ENCODE data around the gene WWP2.
"Not testable (repeated sequence)": the region's sequence is repeated elsewhere in the genome, so short reads cannot be mapped to it uniquely, and the experiment has no call there.

The WWP2 gene

DNA sequence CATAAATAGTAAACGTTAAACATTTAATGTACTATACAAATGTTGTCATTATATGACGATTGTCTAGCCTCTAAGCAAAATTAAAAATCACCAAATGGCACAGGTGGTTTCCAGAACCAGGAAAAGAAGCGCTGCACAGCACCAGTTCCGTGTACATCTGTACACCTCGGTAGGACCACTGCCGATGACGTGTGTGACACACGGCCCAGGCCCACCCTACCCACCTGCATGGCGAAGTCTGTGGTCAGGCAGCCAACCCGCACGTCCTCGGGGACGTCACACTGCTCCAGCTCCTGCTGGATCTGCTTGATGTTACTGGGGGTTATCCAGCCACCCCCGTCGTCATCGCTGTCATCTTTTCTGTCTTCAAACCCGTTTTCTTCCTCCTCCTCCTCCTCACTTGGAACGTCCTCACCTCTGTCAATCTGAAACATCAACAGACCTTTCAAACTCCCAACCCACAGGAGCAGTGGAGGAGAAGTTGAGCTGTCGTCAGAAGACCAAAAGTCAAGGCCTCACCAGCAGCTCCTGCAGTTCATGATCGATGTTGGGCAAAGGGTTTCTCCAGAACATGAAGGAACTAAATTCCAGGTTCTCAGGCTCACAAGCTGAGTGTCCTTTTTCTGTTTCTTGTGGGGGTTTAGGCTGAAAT, 13.3 kb upstream of the WWP2 start:
- H3K36me3 ChIP-seq (ENCODE audit: control insufficient read depth, insufficient read depth, low read length): peaks cover 21% of the 10 kb centered on the region
- no peak overlapping the region for H3K23ac ChIP-seq (ENCODE audit: low read length)
- H2BK120ac ChIP-seq (ENCODE audit: low read depth, low read length): no peak overlapping the region
- H3K4me2 ChIP-seq (ENCODE audit: low read length): no peak overlapping the region
- no peak overlapping the region for H3K4me3 ChIP-seq (ENCODE audit: low read length)
- H3K56ac ChIP-seq (ENCODE audit: low read length): no peak overlapping the region
- no peak overlapping the region for H3K4ac ChIP-seq (ENCODE audit: low read depth, low read length)
- no peak overlapping the region for H2AK5ac ChIP-seq (ENCODE audit: low read length)
- H3K27me3 ChIP-seq (ENCODE audit: insufficient read depth, low read length, poor library complexity): no peaks in the 10 kb centered on the region
- H2BK15ac ChIP-seq (replicated peaks; ENCODE audit: low read depth): no peak overlapping the region
- no peak overlapping the region for H4K5ac ChIP-seq (ENCODE audit: low read length)
- peaks cover 21% of the 10 kb centered on the region for H3K79me2 ChIP-seq (ENCODE audit: control insufficient read depth, insufficient read depth, low read length)
- H3K27ac ChIP-seq (ENCODE audit: low read depth, low read length): no peak overlapping the region
- no peak overlapping the region for H4K8ac ChIP-seq (ENCODE audit: low read depth, low read length)
- no peak overlapping the region for H3K9ac ChIP-seq (ENCODE audit: low read length)
- peaks cover 6% of the 10 kb centered on the region for H3K79me1 ChIP-seq (ENCODE audit: low read length)
- no peak overlapping the region for H2BK5ac ChIP-seq (ENCODE audit: low read length)
- H3K4me1 ChIP-seq (ENCODE audit: control insufficient read depth, low read depth, low read length): peaks cover 2% of the 10 kb centered on the region
- no peak overlapping the region for H3K18ac ChIP-seq (ENCODE audit: low read length)
- WGBS (ENCODE audit: extremely low coverage, insufficient coverage, low lambda C conversion rate): no CpG with 5 or more reads among the region's 20 CpGs
- no peak for DNase-seq

DNA sequence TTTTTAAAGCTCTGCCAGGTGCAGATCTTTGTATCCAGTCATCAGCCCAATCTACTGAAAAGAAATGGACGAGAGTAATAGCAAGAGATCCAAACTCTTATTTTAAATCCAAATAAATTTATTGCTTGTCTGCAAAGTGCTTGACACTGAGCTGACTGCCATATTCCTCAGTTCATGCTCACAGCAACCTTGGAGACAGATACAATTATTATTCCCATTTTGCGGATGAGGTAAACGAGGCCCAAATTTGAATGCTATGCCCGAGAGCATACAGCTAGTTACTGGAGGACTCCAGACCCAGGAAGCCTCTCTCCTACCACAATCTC, 8.0 kb upstream of the WWP2 start:
- peak overlapping the region; percentile 20 for H2AK5ac ChIP-seq (ENCODE audit: low read length)
- no peak overlapping the region for H3K23ac ChIP-seq (ENCODE audit: low read length)
- H2BK5ac ChIP-seq (ENCODE audit: low read length): no peak overlapping the region
- no peak overlapping the region for H3K27ac ChIP-seq (ENCODE audit: low read depth, low read length)
- H3K4me3 ChIP-seq (ENCODE audit: low read length): peak overlapping the region; percentile 65
- no peaks in the 10 kb centered on the region for H3K79me1 ChIP-seq (ENCODE audit: low read length)
- no peak overlapping the region for H3K4ac ChIP-seq (ENCODE audit: low read depth, low read length)
- peak overlapping the region; percentile 47 for H4K5ac ChIP-seq (ENCODE audit: low read length)
- H3K36me3 ChIP-seq (ENCODE audit: control insufficient read depth, insufficient read depth, low read length): peaks cover 4% of the 10 kb centered on the region
- H2BK120ac ChIP-seq (ENCODE audit: low read depth, low read length): no peak overlapping the region
- DNase-seq: no peak
- no peak overlapping the region for H3K18ac ChIP-seq (ENCODE audit: low read length)
- peak overlapping the region; percentile 92 for H3K56ac ChIP-seq (ENCODE audit: low read length)
- H3K4me1 ChIP-seq (ENCODE audit: control insufficient read depth, low read depth, low read length): peaks cover 2% of the 10 kb centered on the region
- peak overlapping the region; percentile 82 for H3K9ac ChIP-seq (ENCODE audit: low read length)
- no peaks in the 10 kb centered on the region for H3K27me3 ChIP-seq (ENCODE audit: insufficient read depth, low read length, poor library complexity)
- no peak overlapping the region for H4K8ac ChIP-seq (ENCODE audit: low read depth, low read length)
- no CpG with 5 or more reads among the region's 4 CpGs for WGBS (ENCODE audit: extremely low coverage, insufficient coverage, low lambda C conversion rate)
- no peak overlapping the region for H2BK15ac ChIP-seq (replicated peaks; ENCODE audit: low read depth)
- peak overlapping the region; percentile 82 for H3K4me2 ChIP-seq (ENCODE audit: low read length)
- peaks cover 30% of the 10 kb centered on the region for H3K79me2 ChIP-seq (ENCODE audit: control insufficient read depth, insufficient read depth, low read length)

DNA sequence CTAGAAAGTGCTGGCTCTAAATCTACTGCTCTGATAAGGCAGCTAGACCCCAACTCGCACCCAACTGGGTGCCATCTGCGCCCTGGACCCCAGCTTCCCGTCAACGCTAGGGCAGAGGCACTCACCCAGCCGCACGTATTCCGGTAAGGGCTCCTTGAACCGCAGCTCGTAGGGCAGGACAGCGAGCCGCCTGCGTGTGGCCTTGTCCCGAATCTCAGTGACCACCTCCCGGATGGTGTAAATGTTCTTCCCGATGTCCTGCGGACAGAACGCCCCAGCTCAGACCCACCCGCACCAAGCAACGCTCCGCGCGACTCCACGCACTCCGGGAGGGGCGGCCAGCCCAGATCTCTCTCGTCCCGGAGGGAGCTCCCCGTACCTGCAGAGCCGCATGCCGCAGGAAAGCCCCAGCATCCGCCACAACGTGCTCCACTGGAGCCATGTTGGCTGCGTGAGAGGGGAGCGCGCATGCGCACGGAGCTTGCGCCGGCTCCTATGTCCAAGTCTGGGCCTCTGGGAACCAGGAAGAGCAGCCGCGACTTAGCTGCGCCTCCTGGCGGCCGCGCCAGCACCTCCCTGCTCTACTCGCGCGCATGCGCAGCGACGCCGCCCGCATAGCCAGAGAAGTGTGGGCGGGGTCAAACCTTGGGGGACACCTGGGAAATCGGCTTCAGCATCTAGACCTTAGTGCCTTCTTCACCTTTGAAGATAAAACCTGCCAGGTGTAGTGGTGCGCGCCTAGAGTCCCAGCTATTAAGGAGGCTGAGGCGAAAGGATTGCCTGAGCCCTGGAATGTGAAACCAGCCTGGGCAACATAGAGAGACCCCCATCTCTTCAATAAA, 7.4 kb upstream of the WWP2 start, which contains the start of gene NOB1:
NOB1 (minus strand) TSS at position 458 of the 842 bp plus-strand sequence; CDS start at position 442, 16 bp downstream.
- peak within 1 kb of the TSS; percentile 65 for H3K4me3 ChIP-seq (ENCODE audit: low read length)
- no peak within 1 kb of the TSS for H3K4ac ChIP-seq (ENCODE audit: low read depth, low read length)
- H3K27me3 ChIP-seq (ENCODE audit: insufficient read depth, low read length, poor library complexity): no peaks in the 10 kb centered on the region
- peak within 1 kb of the TSS; percentile 20 for H2AK5ac ChIP-seq (ENCODE audit: low read length)
- H3K4me2 ChIP-seq (ENCODE audit: low read length): peak within 1 kb of the TSS; percentile 82
- no peak within 1 kb of the TSS for H4K8ac ChIP-seq (ENCODE audit: low read depth, low read length)
- H3K56ac ChIP-seq (ENCODE audit: low read length): peak within 1 kb of the TSS; percentile 92
- peak within 1 kb of the TSS; percentile 77 for H3K18ac ChIP-seq (ENCODE audit: low read length)
- no peak within 1 kb of the TSS for H2BK120ac ChIP-seq (ENCODE audit: low read depth, low read length)
- peak within 1 kb of the TSS; percentile 47 for H4K5ac ChIP-seq (ENCODE audit: low read length)
- no CpG with 5 or more reads among the region's 58 CpGs for WGBS (ENCODE audit: extremely low coverage, insufficient coverage, low lambda C conversion rate)
- peak; percentile 97 for DNase-seq
- H3K9ac ChIP-seq (ENCODE audit: low read length): peak within 1 kb of the TSS; percentile 82
- peaks cover 30% of the 10 kb centered on the region for H3K79me2 ChIP-seq (ENCODE audit: control insufficient read depth, insufficient read depth, low read length)
- no peak within 1 kb of the TSS for H2BK15ac ChIP-seq (replicated peaks; ENCODE audit: low read depth)
- H3K4me1 ChIP-seq (ENCODE audit: control insufficient read depth, low read depth, low read length): peaks cover 2% of the 10 kb centered on the region
- H3K27ac ChIP-seq (ENCODE audit: low read depth, low read length): no peak within 1 kb of the TSS
- no peak within 1 kb of the TSS for H3K23ac ChIP-seq (ENCODE audit: low read length)
- peak within 1 kb of the TSS; percentile 29 for H2BK5ac ChIP-seq (ENCODE audit: low read length)
- no peaks in the 10 kb centered on the region for H3K79me1 ChIP-seq (ENCODE audit: low read length)
- peaks cover 3% of the 10 kb centered on the region for H3K36me3 ChIP-seq (ENCODE audit: control insufficient read depth, insufficient read depth, low read length)

DNA sequence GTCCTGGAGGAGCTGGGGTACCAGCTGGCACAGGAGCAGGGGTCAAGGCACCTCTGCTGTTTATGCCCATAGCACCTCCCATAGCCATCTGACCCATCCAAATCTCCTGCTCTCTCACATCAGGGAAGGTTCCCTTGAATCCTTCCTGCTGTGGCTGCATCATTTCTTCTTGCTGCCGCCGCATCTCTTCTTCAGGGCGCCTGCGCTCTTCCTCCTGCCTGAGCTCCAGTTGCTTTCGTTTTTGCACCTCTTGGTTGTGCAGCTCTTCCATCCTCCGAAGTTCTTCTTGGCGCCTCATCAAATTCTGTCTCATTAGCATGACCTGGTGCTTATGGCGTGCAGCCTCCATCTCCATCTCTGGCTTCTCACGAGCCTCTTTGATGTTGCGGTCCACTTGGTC, 5.4 kb upstream of the WWP2 start:
- no peak overlapping the region for H3K4me2 ChIP-seq (ENCODE audit: low read length)
- no peak overlapping the region for H3K9ac ChIP-seq (ENCODE audit: low read length)
- no peak overlapping the region for H3K56ac ChIP-seq (ENCODE audit: low read length)
- H3K4me1 ChIP-seq (ENCODE audit: control insufficient read depth, low read depth, low read length): peaks cover 2% of the 10 kb centered on the region
- no peak overlapping the region for H2BK15ac ChIP-seq (replicated peaks; ENCODE audit: low read depth)
- H3K79me1 ChIP-seq (ENCODE audit: low read length): no peaks in the 10 kb centered on the region
- H4K8ac ChIP-seq (ENCODE audit: low read depth, low read length): no peak overlapping the region
- no CpG with 5 or more reads among the region's 10 CpGs for whole genome bisulfite sequencing (ENCODE audit: extremely low coverage, insufficient coverage, low lambda C conversion rate)
- H2BK5ac ChIP-seq (ENCODE audit: low read length): no peak overlapping the region
- no peak overlapping the region for H3K27ac ChIP-seq (ENCODE audit: low read depth, low read length)
- no peaks in the 10 kb centered on the region for H3K27me3 ChIP-seq (ENCODE audit: insufficient read depth, low read length, poor library complexity)
- no peaks in the 10 kb centered on the region for H3K36me3 ChIP-seq (ENCODE audit: control insufficient read depth, insufficient read depth, low read length)
- H2AK5ac ChIP-seq (ENCODE audit: low read length): no peak overlapping the region
- no peak overlapping the region for H3K4me3 ChIP-seq (ENCODE audit: low read length)
- no peak for DNase-seq
- H3K79me2 ChIP-seq (ENCODE audit: control insufficient read depth, insufficient read depth, low read length): peaks cover 26% of the 10 kb centered on the region
- no peak overlapping the region for H3K18ac ChIP-seq (ENCODE audit: low read length)
- H4K5ac ChIP-seq (ENCODE audit: low read length): no peak overlapping the region
- no peak overlapping the region for H2BK120ac ChIP-seq (ENCODE audit: low read depth, low read length)
- H3K23ac ChIP-seq (ENCODE audit: low read length): no peak overlapping the region
- no peak overlapping the region for H3K4ac ChIP-seq (ENCODE audit: low read depth, low read length)

DNA sequence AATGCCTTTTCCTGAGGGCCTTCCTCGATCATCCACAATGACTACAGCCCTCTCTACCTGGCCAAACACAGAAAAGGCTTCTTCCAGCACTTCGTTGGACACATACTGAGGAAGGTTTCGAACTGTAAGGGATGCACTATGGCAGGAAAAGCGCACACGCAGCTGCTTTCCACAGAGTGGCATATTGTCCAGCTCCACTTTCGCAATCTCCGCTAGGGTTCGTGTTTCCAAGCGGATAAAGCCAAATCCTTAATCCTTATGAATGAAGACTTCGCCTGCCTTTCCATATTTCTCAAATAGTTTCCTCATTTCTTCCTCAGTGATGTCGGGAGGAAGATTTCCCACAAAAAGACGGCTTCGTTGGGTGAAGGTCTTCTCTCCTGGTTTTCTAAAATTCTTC, 4.8 kb upstream of the WWP2 start:
- H2BK5ac ChIP-seq (ENCODE audit: low read length); H3K18ac ChIP-seq (ENCODE audit: low read length); H3K4ac ChIP-seq (ENCODE audit: low read depth, low read length); H3K4me1 ChIP-seq (ENCODE audit: control insufficient read depth, low read depth, low read length); H3K4me3 ChIP-seq (ENCODE audit: low read length); H3K36me3 ChIP-seq (ENCODE audit: control insufficient read depth, insufficient read depth, low read length); H4K8ac ChIP-seq (ENCODE audit: low read depth, low read length); DNase-seq; H3K56ac ChIP-seq (ENCODE audit: low read length); H3K27me3 ChIP-seq (ENCODE audit: insufficient read depth, low read length, poor library complexity); H3K27ac ChIP-seq (ENCODE audit: low read depth, low read length); H4K5ac ChIP-seq (ENCODE audit: low read length); H2AK5ac ChIP-seq (ENCODE audit: low read length); H2BK120ac ChIP-seq (ENCODE audit: low read depth, low read length); H3K9ac ChIP-seq (ENCODE audit: low read length); H3K4me2 ChIP-seq (ENCODE audit: low read length); H3K23ac ChIP-seq (ENCODE audit: low read length); H3K79me1 ChIP-seq (ENCODE audit: low read length); H2BK15ac ChIP-seq (replicated peaks; ENCODE audit: low read depth): not testable (repeated sequence)
- WGBS (ENCODE audit: extremely low coverage, insufficient coverage, low lambda C conversion rate): no CpG with 5 or more reads among the region's 13 CpGs
- H3K79me2 ChIP-seq (ENCODE audit: control insufficient read depth, insufficient read depth, low read length): peaks cover 22% of the 10 kb centered on the region
